GM18517 (cell line): ENCODE results near the gene MFAP3L.
"Not testable (repeated sequence)": the region's sequence is repeated elsewhere in the genome, so short reads cannot be mapped to it uniquely, and the experiment has no call there.

ENCODE experiments used
- ATAC-seq: cut with Tn5 transposase; IDR thresholded peaks from one replicate; pipeline ENCODE4 v1.9.1; 2021; ENCODE audit warnings: mild to moderate bottlenecking, moderate library complexity; ENCODE audit not compliant: unreplicated experiment

Gene MFAP3L

GRCh38 chr4:169948271-169948670 is 77.9 kb downstream of the MFAP3L start:
- ATAC-seq: no peak

- ATAC-seq: no peak
These were observed 80.6 kb downstream of the MFAP3L start for GRCh38 chr4:169945636-169946035.

- not testable (repeated sequence) for ATAC-seq
These were observed 82.6 kb downstream of the MFAP3L start for GRCh38 chr4:169943601-169944000.

- ATAC-seq: no peak
These were observed 85.1 kb downstream of the MFAP3L start for GRCh38 chr4:169941141-169941540.

DNA sequence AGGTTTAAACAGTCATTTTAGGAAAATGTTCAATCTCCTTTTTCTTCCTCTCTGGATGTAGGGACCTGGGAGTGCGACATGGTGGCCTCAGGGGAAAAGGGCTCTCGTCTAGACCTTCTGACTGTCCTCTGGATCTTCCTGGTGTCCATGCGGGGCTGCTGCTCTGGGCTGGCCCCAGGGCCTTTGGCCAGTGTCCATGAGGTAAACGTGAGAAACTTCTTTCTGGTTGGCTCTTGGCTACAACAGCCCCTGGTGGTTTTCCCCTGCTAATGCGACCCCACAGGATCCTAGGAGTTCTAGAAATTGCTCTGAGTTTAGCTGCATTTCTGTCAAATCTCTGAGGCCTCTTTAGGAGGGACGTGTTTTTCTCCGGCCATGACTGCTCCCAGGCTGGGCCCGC is 85.7 kb downstream of the MFAP3L start:
- no peak for ATAC-seq
